Stimulated activated CD8-positive, alpha-beta memory T cell treated with anti-CD3 and anti-CD28 coated beads, Interleukin-15, amount 100 ng/mL, for 48 hours (primary cell): ENCODE results near the gene ICOS.

Experiments
- DNase-seq, 2 donors: peaks; one replicate each; pipeline ENCODE4 v3.0.0-alpha.2; 2020; ENCODE audit warnings: low read depth in 2 of 2

Gene ICOS, protein sequence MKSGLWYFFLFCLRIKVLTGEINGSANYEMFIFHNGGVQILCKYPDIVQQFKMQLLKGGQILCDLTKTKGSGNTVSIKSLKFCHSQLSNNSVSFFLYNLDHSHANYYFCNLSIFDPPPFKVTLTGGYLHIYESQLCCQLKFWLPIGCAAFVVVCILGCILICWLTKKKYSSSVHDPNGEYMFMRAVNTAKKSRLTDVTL

DNA sequence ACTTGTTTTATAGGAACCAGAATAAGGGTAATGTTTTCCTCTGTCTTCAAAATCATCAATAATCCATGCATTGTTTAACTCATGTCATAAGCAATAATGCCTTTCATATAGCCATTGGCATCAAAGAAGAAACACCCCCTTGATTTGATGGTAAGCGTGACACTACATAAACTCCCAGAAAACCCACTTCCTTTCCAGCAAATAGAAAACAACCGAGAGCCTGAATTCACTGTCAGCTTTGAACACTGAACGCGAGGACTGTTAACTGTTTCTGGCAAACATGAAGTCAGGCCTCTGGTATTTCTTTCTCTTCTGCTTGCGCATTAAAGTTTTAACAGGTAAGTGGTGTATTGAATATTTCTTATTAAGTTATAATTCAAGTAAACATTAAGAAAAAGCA lies at the start of gene ICOS:
Gene ICOS, plus strand, starts transcription at position 229 of the 400 bp plus-strand sequence. Its CDS starts 52 bp downstream, at position 281.
- no peak for DNase-seq

- no peak for DNase-seq
Observed at GRCh38 chr2:203887677-203888076, 48.9 kb upstream of the ICOS start.

DNA sequence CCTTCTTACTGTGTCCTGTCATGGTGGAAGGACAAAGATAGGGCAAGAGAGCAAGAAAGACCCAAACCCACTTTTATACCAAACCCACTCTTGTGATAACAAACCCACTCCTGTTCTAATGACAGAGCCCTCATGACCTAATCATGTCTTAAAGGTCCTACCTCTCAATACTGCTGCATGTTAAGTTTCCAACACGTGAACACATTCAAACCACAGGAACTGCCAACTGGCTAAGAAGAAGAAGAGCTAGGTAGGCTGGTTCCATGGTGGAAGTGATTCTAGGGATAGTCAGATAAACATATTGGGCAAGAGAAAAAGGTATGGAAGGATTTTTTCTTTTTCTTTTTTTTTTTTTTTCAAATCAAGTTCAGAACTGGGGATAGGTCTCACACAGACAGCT lies 47.0 kb upstream of the ICOS start:
- DNase-seq, result no peak

- DNase-seq, result no peak
Observed at GRCh38 chr2:203889944-203890343, 46.6 kb upstream of the ICOS start.

- DNase-seq, result no peak
Observed at GRCh38 chr2:203890733-203891132, 45.8 kb upstream of the ICOS start.

GRCh38 chr2:203891474-203891873 lies 45.1 kb upstream of the ICOS start:
- DNase-seq, result peak in 1 of 2 donors; percentile 67

- no peak for DNase-seq
Observed at GRCh38 chr2:203892207-203892606, 44.4 kb upstream of the ICOS start.

DNA sequence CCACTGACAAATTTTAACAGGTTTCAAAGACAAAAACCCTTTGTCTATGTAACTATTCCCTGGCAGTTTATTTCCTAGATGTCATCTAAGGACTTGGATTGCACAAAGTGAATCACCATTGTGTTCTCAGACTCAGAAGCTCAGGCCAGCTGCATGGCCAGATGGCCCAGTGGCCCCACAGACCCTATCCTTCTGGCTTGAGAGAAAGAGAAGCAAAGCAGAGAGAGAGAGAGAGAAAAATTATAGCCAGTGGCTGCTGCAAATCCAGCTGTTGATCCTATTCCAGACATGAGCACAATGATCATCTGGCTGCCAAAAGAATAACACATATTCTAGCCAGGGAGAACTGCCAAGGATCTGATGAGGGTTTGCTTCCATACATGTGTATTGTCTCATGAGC lies 43.2 kb upstream of the ICOS start:
- DNase-seq, result no peak

GRCh38 chr2:203893840-203894239 lies 42.7 kb upstream of the ICOS start:
- no peak for DNase-seq

- no peak for DNase-seq
Observed at GRCh38 chr2:203894262-203894661, 42.3 kb upstream of the ICOS start.

- no peak for DNase-seq
Observed at GRCh38 chr2:203897544-203897943, 39.0 kb upstream of the ICOS start.

- DNase-seq, result no peak
Observed at GRCh38 chr2:203898657-203899056, 37.9 kb upstream of the ICOS start.

GRCh38 chr2:203900253-203900652 lies 36.3 kb upstream of the ICOS start:
- DNase-seq, result no peak

- DNase-seq, result no peak
Observed at GRCh38 chr2:203904022-203904421, 32.5 kb upstream of the ICOS start.

- no peak for DNase-seq
Observed at GRCh38 chr2:203905656-203906055, 30.9 kb upstream of the ICOS start.

DNA sequence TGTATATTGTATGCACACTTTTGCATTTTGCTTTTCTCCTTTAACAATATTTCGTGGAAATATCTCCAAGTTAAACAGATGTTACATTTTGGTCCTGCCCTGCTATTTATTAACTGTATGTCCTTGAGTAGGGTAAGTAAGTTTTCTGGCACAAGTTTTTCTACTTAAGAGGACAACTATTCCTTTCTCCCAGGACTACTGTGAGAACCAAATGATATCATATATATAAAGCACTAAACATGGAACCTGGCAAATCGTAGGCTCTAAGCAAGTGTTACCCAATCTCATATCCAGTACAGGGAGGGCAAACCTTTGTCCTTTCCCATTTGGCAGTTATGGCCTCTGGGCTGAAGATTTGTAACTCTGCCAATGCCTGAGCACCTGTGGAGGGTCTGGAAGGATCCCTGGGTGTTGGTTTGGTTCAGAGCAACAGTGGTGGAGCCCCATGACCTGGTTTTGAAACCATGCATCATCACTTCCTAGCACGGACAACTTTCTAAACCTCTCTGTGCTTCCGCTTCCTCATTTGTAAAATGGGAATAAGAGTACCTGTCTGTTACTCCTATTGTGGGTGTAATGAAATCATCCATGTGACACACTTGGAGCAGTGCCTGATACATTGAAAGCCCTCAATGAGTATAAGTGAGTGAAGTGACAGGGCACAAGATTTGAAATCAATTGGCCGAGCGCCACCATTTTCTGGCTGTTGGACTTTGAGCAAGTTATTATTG lies 28.3 kb upstream of the ICOS start:
- no peak for DNase-seq

- DNase-seq, result no peak
Observed at GRCh38 chr2:203908797-203909185, 27.8 kb upstream of the ICOS start.

GRCh38 chr2:203909261-203909967 lies 27.1 kb upstream of the ICOS start:
- DNase-seq, result no peak

GRCh38 chr2:203909974-203910373 lies 26.6 kb upstream of the ICOS start:
- no peak for DNase-seq

GRCh38 chr2:203913947-203914346 lies 22.6 kb upstream of the ICOS start:
- DNase-seq, result no peak

DNA sequence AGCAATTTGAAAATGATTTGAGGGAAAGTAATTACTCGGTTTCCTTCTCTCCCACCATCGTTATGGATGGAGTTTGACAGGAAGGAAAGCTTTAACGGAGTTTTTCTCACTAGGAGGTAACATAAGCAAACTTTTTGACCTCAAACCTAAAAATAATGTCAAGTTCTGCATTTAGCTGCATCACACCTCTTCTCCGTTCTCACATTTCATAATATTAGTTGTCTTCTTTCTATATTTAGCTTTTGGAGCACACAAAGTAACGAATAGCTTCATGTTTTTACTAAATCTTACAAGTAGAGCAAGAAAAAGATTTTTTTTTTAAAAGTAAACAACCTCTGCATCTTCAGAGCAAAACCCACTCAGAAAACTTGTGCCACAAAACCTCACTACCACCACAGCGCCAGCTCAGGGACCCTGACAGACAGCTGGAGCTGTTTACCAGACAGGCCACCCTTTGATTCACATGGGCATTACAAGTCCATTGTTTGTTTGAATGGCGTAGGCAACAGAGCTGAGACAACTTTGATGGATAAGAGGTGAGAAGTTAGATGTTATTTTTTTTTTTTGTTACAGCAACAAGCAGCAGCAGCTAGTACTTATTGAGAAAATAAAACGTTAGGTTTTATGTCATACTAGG lies 21.9 kb upstream of the ICOS start:
- no peak for DNase-seq

DNA sequence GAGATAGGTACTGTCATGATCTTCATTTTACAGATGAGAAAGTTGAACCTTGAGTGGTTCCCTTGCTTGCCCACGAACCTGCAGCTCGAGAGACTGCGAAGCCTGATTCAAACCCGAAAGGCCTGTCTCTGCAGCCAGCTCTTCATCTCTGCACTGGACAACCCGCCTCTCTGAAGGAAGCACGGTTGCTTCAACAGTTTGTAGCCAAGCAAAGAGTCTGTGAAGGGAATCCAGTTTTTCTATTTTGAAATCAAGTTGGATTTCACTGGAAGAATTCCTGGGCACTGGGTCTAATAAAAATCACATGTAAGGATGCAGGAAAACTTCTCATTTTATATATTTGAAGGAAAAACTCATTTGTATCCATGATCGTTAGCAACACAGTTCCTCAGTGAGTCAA lies 21.3 kb upstream of the ICOS start:
- no peak for DNase-seq

DNA sequence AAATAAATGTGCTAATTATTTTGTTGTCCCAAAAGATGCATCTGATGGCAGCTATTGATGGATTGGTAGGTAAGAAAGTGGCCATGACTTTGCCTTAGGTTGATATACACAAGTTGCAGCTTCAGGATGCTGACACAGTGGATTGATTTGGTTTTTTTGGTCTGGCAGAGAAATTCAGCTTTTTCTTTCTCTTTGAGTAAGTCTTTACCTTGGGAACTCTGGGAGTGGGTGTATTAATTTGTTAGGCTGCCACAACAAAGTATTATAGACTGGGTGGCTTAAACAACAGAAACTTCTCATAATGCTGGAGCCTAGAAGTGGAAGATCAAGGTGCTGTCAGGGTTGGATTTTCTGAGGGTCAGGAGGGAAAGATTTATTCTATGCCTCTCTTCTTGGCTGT lies 19.8 kb upstream of the ICOS start:
- DNase-seq, result no peak
